Keratinocyte (primary cell): Measurements from ENCODE around the gene TINAGL1. TPM values are rescaled to one million over a fixed set of nuclear protein-coding genes. Genes with fewer than 3 reads are reported as not detected.

ENCODE experiments used
- DNase-seq: peaks from one replicate; pipeline ENCODE4 v3.0.0-alpha.2; 2011; ENCODE audit warnings: low read depth, missing footprints, low spot score
- FAIRE-seq: peaks from 2 replicates; lab custom pipeline; 2011; peaks lifted over from hg19 to GRCh38; lab: Jason Lieb, UNC
- H2AFZ ChIP-seq: 2 replicates; pipeline ENCODE4 v1.6.0; 2012; ENCODE audit warnings: low read length, control low read depth, inconsistent platforms; ENCODE audit not compliant: control insufficient read depth
- H3K27ac ChIP-seq: 2 replicates; pipeline ENCODE4 v1.5.1; 2011; ENCODE audit warnings: low read length; ENCODE audit not compliant: control insufficient read depth, insufficient read depth
- H3K27me3 ChIP-seq: 3 replicates; pipeline ENCODE4 v1.6.0; 2011; ENCODE audit warnings: low read length; ENCODE audit not compliant: control insufficient read depth, insufficient read depth; ENCODE audit errors: extremely low read depth
- H3K36me3 ChIP-seq, 2 experiments: 2 replicates in 1 of 2; 3 replicates in 1 of 2; pipeline ENCODE4 v1.5.1; 2011; ENCODE audit warnings: low read length in 2 of 2, mild to moderate bottlenecking in 1 of 2; ENCODE audit not compliant: control insufficient read depth in 2 of 2, insufficient read depth in 2 of 2; ENCODE audit errors: extremely low read depth in 1 of 2
- H3K4me1 ChIP-seq: 3 replicates; pipeline ENCODE4 v1.5.1; 2011; ENCODE audit warnings: low read length; ENCODE audit not compliant: control insufficient read depth, insufficient read depth; ENCODE audit errors: extremely low read depth
- H3K4me2 ChIP-seq: 3 replicates; pipeline ENCODE4 v1.6.0; 2011; ENCODE audit warnings: low read depth, low read length; ENCODE audit not compliant: control insufficient read depth, insufficient read depth; ENCODE audit errors: extremely low read depth
- H3K4me3 ChIP-seq, 3 experiments: fragments of 200-600 bp in 1 of 3; sonication (generic) in 1 of 3; 2 replicates in 2 of 3; 3 replicates in 1 of 3; pipeline ENCODE4 v1.5.1; 2011 to 2016; ENCODE audit warnings: low read length in 3 of 3, mild to moderate bottlenecking in 3 of 3, control low read depth in 2 of 3, inconsistent platforms in 1 of 3, low read depth in 1 of 3, mixed read lengths in 1 of 3, mixed run types in 1 of 3, moderate library complexity in 1 of 3; ENCODE audit not compliant: control insufficient read depth in 2 of 3, insufficient read depth in 2 of 3; ENCODE audit errors: extremely low read depth in 1 of 3
- H3K79me2 ChIP-seq: 2 replicates; pipeline ENCODE4 v1.6.0; 2012; ENCODE audit warnings: low read length; ENCODE audit not compliant: control insufficient read depth, insufficient read depth
- H3K9ac ChIP-seq: 3 replicates; pipeline ENCODE4 v1.6.0; 2011; ENCODE audit warnings: low read length; ENCODE audit not compliant: control insufficient read depth, insufficient read depth; ENCODE audit errors: extremely low read depth
- H3K9me1 ChIP-seq: 3 replicates; pipeline ENCODE4 v1.6.0; 2011; ENCODE audit warnings: low read length; ENCODE audit not compliant: control insufficient read depth, insufficient read depth; ENCODE audit errors: extremely low read depth
- H3K9me3 ChIP-seq: 2 replicates; pipeline ENCODE4 v1.5.1; 2012; ENCODE audit warnings: low read depth, low read length; ENCODE audit not compliant: control insufficient read depth
- H4K20me1 ChIP-seq: 3 replicates; pipeline ENCODE4 v1.6.0; 2011; ENCODE audit warnings: low read length; ENCODE audit not compliant: control insufficient read depth, insufficient read depth; ENCODE audit errors: extremely low read depth
- CTCF ChIP-seq, 3 experiments: IDR thresholded peaks in 1 of 3; conservative IDR thresholded peaks in 1 of 3; optimal IDR thresholded peaks in 1 of 3; 2 replicates in 2 of 3; 3 replicates in 1 of 3; pipeline versions ENCODE3 to v1.5.1; 2011; ENCODE audit warnings: low read length in 3 of 3, mild to moderate bottlenecking in 3 of 3, moderate library complexity in 2 of 3, control low read depth in 1 of 3, inconsistent platforms in 1 of 3; ENCODE audit not compliant: insufficient read depth in 2 of 3; ENCODE audit errors: extremely low read depth in 1 of 3
- EZH2 ChIP-seq: IDR thresholded peaks from one replicate; pipeline ENCODE4 v1.6.1; 2012; ENCODE audit warnings: inconsistent platforms, mild to moderate bottlenecking, low read length, moderate library complexity
- dilution Hi-C: fragments of 300-500 bp; cut with MboI; formaldehyde crosslinking; loops from one replicate; pipeline ENCODE4 v1.7.0; 2020; ENCODE audit warnings: low sequenced_read_pairs; ENCODE audit not compliant: extremely low pct_ligation_motif_present
- polyA plus RNA-seq, 5 experiments: library from polyadenylated mRNA; depleted of rRNA in 3 of 5; stranded (reverse) in 3 of 5; stranded (forward) in 1 of 5; unstranded in 1 of 5; fragments of >200 nt; gene quantifications; 1 replicate in 1 of 5; 2 replicates in 3 of 5; 3 replicates in 1 of 5; pipeline versions ENCODE4 v1.2.1 to v1.2.3, GENCODE V29; 2011 to 2012; ENCODE audit warnings: missing spikeins in 2 of 5, low read depth in 1 of 5, low replicate concordance in 1 of 5

Gene TINAGL1
- polyA plus RNA-seq, 1 donor (not counting 4 experiments of a cell fraction or from before 2014, with no cell fraction given) = 189 TPM

DNA sequence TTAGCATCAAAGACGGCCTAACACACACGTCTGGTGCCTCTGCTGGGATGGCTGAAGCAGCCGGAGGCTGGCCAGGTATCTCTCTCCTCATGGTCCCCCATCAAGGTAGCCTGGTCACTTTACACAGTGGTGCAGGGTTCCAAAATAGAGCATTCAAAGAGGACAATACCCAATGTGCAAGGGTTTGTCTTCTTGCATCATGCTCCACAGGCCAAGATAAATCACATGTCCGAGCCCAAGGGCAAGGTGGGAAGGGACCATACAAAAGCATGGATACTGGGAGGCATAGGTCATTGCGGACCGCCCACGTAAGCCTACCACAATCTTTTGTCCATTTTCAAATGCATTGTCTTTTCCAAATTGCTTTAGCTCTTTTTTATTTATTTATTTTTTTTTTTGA lies 23.8 kb upstream of the TINAGL1 start:
- FAIRE-seq (no peak), DNase-seq (no peak)
- Histone ChIP-seq H3K9ac (no peak overlapping the region), H3K4me2 (no peak overlapping the region), H3K79me2 (no peaks in the 10 kb centered on the region), H2AFZ (no peak overlapping the region), H3K9me3 (no peaks in the 10 kb centered on the region), H3K27me3 (no peaks in the 10 kb centered on the region), H3K4me3 (no peak overlapping the region), H4K20me1 (no peaks in the 10 kb centered on the region), H3K9me1 (no peaks in the 10 kb centered on the region), H3K4me1 (peaks cover 20% of the 10 kb centered on the region), H3K27ac (no peak overlapping the region), H3K36me3 (no peaks in the 10 kb centered on the region)
- TF ChIP-seq EZH2 (no peak), CTCF (optimal IDR thresholded peaks at IDR 0.05 in 1 of 3, IDR thresholded peaks at IDR 0.05 in 1 of 3, conservative IDR thresholded peaks at IDR 0.05 in 1 of 3; ENCODE audit: extremely low read depth in 1 of 3, insufficient read depth in 2 of 3, low read length in 3 of 3) (no peak)
- dilution Hi-C loops = no loop called here

GRCh38 chr1:31556481-31557006 lies 19.8 kb upstream of the TINAGL1 start:
- no peaks in the 10 kb centered on the region for H4K20me1 ChIP-seq
- H3K27ac ChIP-seq = no peak overlapping the region
- no peaks in the 10 kb centered on the region for H3K36me3 ChIP-seq
- DNase-seq = no peak
- TF ChIP-seq CTCF (optimal IDR thresholded peaks at IDR 0.05 in 1 of 3, IDR thresholded peaks at IDR 0.05 in 1 of 3, conservative IDR thresholded peaks at IDR 0.05 in 1 of 3; ENCODE audit: extremely low read depth in 1 of 3, insufficient read depth in 2 of 3, low read length in 3 of 3) (no peak), EZH2 (no peak)
- H3K9ac ChIP-seq = no peak overlapping the region
- H3K4me3 ChIP-seq = no peak overlapping the region
- H3K4me1 ChIP-seq = no peaks in the 10 kb centered on the region
- dilution Hi-C loops = no loop called here
- no peaks in the 10 kb centered on the region for H3K79me2 ChIP-seq
- H3K9me1 ChIP-seq = no peaks in the 10 kb centered on the region
- FAIRE-seq = no peak
- H3K9me3 ChIP-seq = no peaks in the 10 kb centered on the region
- no peak overlapping the region for H3K4me2 ChIP-seq
- H2AFZ ChIP-seq = no peak overlapping the region
- H3K27me3 ChIP-seq = no peaks in the 10 kb centered on the region
